Measurements from ENCODE around the gene MEDAG. TPM values are rescaled to one million over a fixed set of nuclear protein-coding genes. Genes with fewer than 3 reads are reported as not detected.

Gene MEDAG
- total and polyA plus RNA-seq, 8 donors, result 2.1 to 16.5 (median 3.8) TPM

GRCh38 chr13:30882996-30883766 lies 22.9 kb upstream of the MEDAG start:
- Histone ChIP-seq H3K27ac (no peak overlapping the region), H3K36me3 (no peaks in the 10 kb centered on the region), H3K27me3 (no peaks in the 10 kb centered on the region), H3K9me3 (peaks cover 0 to 13% of the 10 kb centered on the region in 2 donors), H3K4me1 (peaks cover 0 to 5% of the 10 kb centered on the region in 2 donors), H3K4me3 (no peak overlapping the region)
- ATAC-seq, result no peak
- intact Hi-C loops (cut with DNase I), result no loop called here
- TF ChIP-seq CTCF (IDR thresholded peaks at IDR 0.05), result no peak
- DNase-seq, result no peak

- no peak for DNase-seq
- no peak for TF ChIP-seq CTCF (IDR thresholded peaks at IDR 0.05)
- no peak for ATAC-seq
- H3K27ac ChIP-seq, result no peak overlapping the region
- H3K27me3 ChIP-seq, result no peaks in the 10 kb centered on the region
- peaks cover 0 to 13% of the 10 kb centered on the region in 2 donors for H3K9me3 ChIP-seq
- H3K36me3 ChIP-seq, result no peaks in the 10 kb centered on the region
- H3K4me1 ChIP-seq, result peaks cover 0 to 5% of the 10 kb centered on the region in 2 donors
- H3K4me3 ChIP-seq, result no peak overlapping the region
- intact Hi-C loops (cut with DNase I), result no loop called here
Measured at GRCh38 chr13:30884543-30884942, 21.5 kb upstream of the MEDAG start.

- no peak overlapping the region for H3K27ac ChIP-seq
- DNase-seq (no peak), ATAC-seq (no peak)
- H3K4me3 ChIP-seq, result no peak overlapping the region
- no peak for TF ChIP-seq CTCF (IDR thresholded peaks at IDR 0.05)
- intact Hi-C loops (cut with DNase I), result no loop called here
- H3K36me3 ChIP-seq, result no peaks in the 10 kb centered on the region
- H3K4me1 ChIP-seq, result no peaks in the 10 kb centered on the region
- no peaks in the 10 kb centered on the region for H3K27me3 ChIP-seq
- H3K9me3 ChIP-seq, result peaks cover 0 to 11% of the 10 kb centered on the region in 2 donors
Measured at GRCh38 chr13:30889196-30889690, 16.8 kb upstream of the MEDAG start.

- ATAC-seq (peak; percentile 33), DNase-seq (no peak)
- intact Hi-C loops (cut with DNase I), result no loop called here
- no peak overlapping the region for H3K27ac ChIP-seq
- TF ChIP-seq CTCF (IDR thresholded peaks at IDR 0.05), result no peak
- no peaks in the 10 kb centered on the region for H3K27me3 ChIP-seq
- H3K36me3 ChIP-seq, result no peaks in the 10 kb centered on the region
- no peak overlapping the region for H3K4me3 ChIP-seq
- no peaks in the 10 kb centered on the region for H3K9me3 ChIP-seq
- H3K4me1 ChIP-seq, result no peaks in the 10 kb centered on the region
Measured at GRCh38 chr13:30892966-30893365, 13.1 kb upstream of the MEDAG start.

GRCh38 chr13:30895773-30896172 lies 10.3 kb upstream of the MEDAG start:
- Histone ChIP-seq H3K9me3 (no peaks in the 10 kb centered on the region), H3K4me1 (peaks cover 0 to 5% of the 10 kb centered on the region in 2 donors), H3K36me3 (no peaks in the 10 kb centered on the region), H3K27me3 (no peaks in the 10 kb centered on the region), H3K4me3 (no peak overlapping the region), H3K27ac (no peak overlapping the region)
- peak in 1 of 4 donors; percentile 44 for DNase-seq
- TF ChIP-seq CTCF (IDR thresholded peaks at IDR 0.05), result no peak
- intact Hi-C loops (cut with DNase I), result no loop called here
- peak; percentile 39 for ATAC-seq
